ENCODE data around the gene DUSP8.
"Not testable (repeated sequence)": the region's sequence is repeated elsewhere in the genome, so short reads cannot be mapped to it uniquely, and the experiment has no call there.

Gene DUSP8

GRCh38 chr11:1572197-1573076 lies at the start of gene DUSP8:
DUSP8 (minus strand) TSS chr11:1572271; CDS start chr11:1565826, 6,445 bp downstream.
- DNase-seq: peak; percentile 87

- no peak for DNase-seq
These were observed 47.4 kb upstream of the DUSP8 start for GRCh38 chr11:1619449-1619848.

GRCh38 chr11:1618231-1618630 lies 46.2 kb upstream of the DUSP8 start:
- DNase-seq: no peak

- no peak for DNase-seq
These were observed 36.3 kb upstream of the DUSP8 start, which contains the start of gene KRTAP5-3 for GRCh38 chr11:1608363-1608762. KRTAP5-3 (minus strand) TSS chr11:1608463; CDS start chr11:1608385, 78 bp downstream.

- not testable (repeated sequence) for DNase-seq
These were observed 35.8 kb upstream of the DUSP8 start for GRCh38 chr11:1607901-1608300.

- DNase-seq: not testable (repeated sequence)
These were observed 35.2 kb upstream of the DUSP8 start for GRCh38 chr11:1607156-1607845.

GRCh38 chr11:1605923-1606322 lies 33.9 kb upstream of the DUSP8 start:
- DNase-seq: not testable (repeated sequence)

GRCh38 chr11:1604711-1605110 lies 32.6 kb upstream of the DUSP8 start:
- DNase-seq: no peak

GRCh38 chr11:1604181-1604580 lies 32.1 kb upstream of the DUSP8 start:
- DNase-seq: no peak

GRCh38 chr11:1603629-1604028 lies 31.6 kb upstream of the DUSP8 start:
- DNase-seq: no peak

- not testable (repeated sequence) for DNase-seq
These were observed 29.6 kb upstream of the DUSP8 start for GRCh38 chr11:1601663-1602062.

GRCh38 chr11:1600626-1601025 lies 28.6 kb upstream of the DUSP8 start:
- no peak for DNase-seq

- DNase-seq: no peak
These were observed 26.7 kb upstream of the DUSP8 start for GRCh38 chr11:1598816-1599215.

GRCh38 chr11:1598406-1598805 lies 26.3 kb upstream of the DUSP8 start:
- not testable (repeated sequence) for DNase-seq

- no peak for DNase-seq
These were observed 25.9 kb upstream of the DUSP8 start, which contains the start of gene KRTAP5-2 for GRCh38 chr11:1597994-1598380. KRTAP5-2 (minus strand) TSS chr11:1598294; CDS start chr11:1598250, 44 bp downstream.

- no peak for DNase-seq
These were observed 25.4 kb upstream of the DUSP8 start for GRCh38 chr11:1597331-1597993.

- DNase-seq: not testable (repeated sequence)
These were observed 24.6 kb upstream of the DUSP8 start for GRCh38 chr11:1596576-1597121.

GRCh38 chr11:1595994-1596575 lies 24.0 kb upstream of the DUSP8 start:
- DNase-seq: peak; percentile 60

GRCh38 chr11:1592628-1593027 lies 20.6 kb upstream of the DUSP8 start:
- DNase-seq: no peak

GRCh38 chr11:1589996-1590395 lies 17.9 kb upstream of the DUSP8 start:
- no peak for DNase-seq

GRCh38 chr11:1589191-1589963 lies 17.3 kb upstream of the DUSP8 start:
- DNase-seq: not testable (repeated sequence)

GRCh38 chr11:1586699-1587098 lies 14.6 kb upstream of the DUSP8 start:
- DNase-seq: no peak

Data from OCI-M1 (cell line).